Activated T-cell treated with anti-CD3 and anti-CD28 coated beads for 24 hours (primary cell): ENCODE results near the gene SLC25A18.

ENCODE experiments used
- DNase-seq: peaks from one replicate; pipeline ENCODE4 v3.0.0-alpha.2; 2020; ENCODE audit warnings: low read depth

The SLC25A18 gene

GRCh38 chr22:17570851-17571631 is 7.7 kb downstream of the SLC25A18 start:
- DNase-seq: no peak

GRCh38 chr22:17575151-17575550 is 11.9 kb downstream of the SLC25A18 start:
- DNase-seq: no peak

GRCh38 chr22:17575681-17576080 is 12.4 kb downstream of the SLC25A18 start:
- DNase-seq: no peak

GRCh38 chr22:17576470-17576869 is 13.2 kb downstream of the SLC25A18 start:
- DNase-seq: no peak

- DNase-seq: no peak
Measured at GRCh38 chr22:17578136-17578754, 14.9 kb downstream of the SLC25A18 start.

GRCh38 chr22:17579535-17579981 is 16.3 kb downstream of the SLC25A18 start:
- no peak for DNase-seq

- no peak for DNase-seq
Measured at GRCh38 chr22:17580441-17581031, 17.2 kb downstream of the SLC25A18 start.

- no peak for DNase-seq
Measured at GRCh38 chr22:17581056-17581455, 17.8 kb downstream of the SLC25A18 start.

- no peak for DNase-seq
Measured at GRCh38 chr22:17581631-17582030, 18.3 kb downstream of the SLC25A18 start.

GRCh38 chr22:17583151-17583550 is 19.9 kb downstream of the SLC25A18 start:
- DNase-seq: no peak

- no peak for DNase-seq
Measured at GRCh38 chr22:17586831-17587440, 23.6 kb downstream of the SLC25A18 start.

GRCh38 chr22:17587629-17588028 is 24.3 kb downstream of the SLC25A18 start:
- no peak for DNase-seq

- no peak for DNase-seq
Measured at GRCh38 chr22:17588606-17589005, 25.3 kb downstream of the SLC25A18 start.

GRCh38 chr22:17589810-17590375 is 26.6 kb downstream of the SLC25A18 start:
- DNase-seq: no peak

GRCh38 chr22:17590586-17590985 is 27.3 kb downstream of the SLC25A18 start:
- no peak for DNase-seq

- no peak for DNase-seq
Measured at GRCh38 chr22:17592201-17592600, 28.9 kb downstream of the SLC25A18 start.

- DNase-seq: no peak
Measured at GRCh38 chr22:17596226-17596625, 32.9 kb downstream of the SLC25A18 start.

GRCh38 chr22:17597217-17597616 is 33.9 kb downstream of the SLC25A18 start:
- DNase-seq: no peak

GRCh38 chr22:17598318-17598717 is 35.0 kb downstream of the SLC25A18 start:
- no peak for DNase-seq

GRCh38 chr22:17601031-17601430 is 37.7 kb downstream of the SLC25A18 start:
- no peak for DNase-seq

GRCh38 chr22:17603668-17604067 is 40.4 kb downstream of the SLC25A18 start:
- DNase-seq: no peak

GRCh38 chr22:17606496-17606895 is 43.2 kb downstream of the SLC25A18 start:
- no peak for DNase-seq
